Measurements from ENCODE around the gene FKBP15. TPM values are rescaled to one million over a fixed set of nuclear protein-coding genes. Genes with fewer than 3 reads are reported as not detected.

Gene FKBP15
- total and polyA plus RNA-seq, 2 of the 8 experiments (the other 6 are each of a cell fraction or from before 2014, with no cell fraction given), result 9.9 to 13.8 TPM

GRCh38 chr9:113227436-113227835 is 6.4 kb upstream of the FKBP15 start (continued):
- TF ChIP-seq CHD1 (IDR thresholded peaks at IDR 0.05; ENCODE audit: low read depth, low read length) (no peak), RNF2 (IDR thresholded peaks at IDR 0.05; ENCODE audit: borderline replicate concordance, low read depth, low read length, missing control alignments, poor library complexity, severe bottlenecking) (no peak), ATF3 (IDR thresholded peaks at IDR 0.05; ENCODE audit: insufficient read depth, low read depth, low read length) (no peak), RAD21 (IDR thresholded peaks at IDR 0.05 in 1 of 2, conservative IDR thresholded peaks at IDR 0.05 in 1 of 2; ENCODE audit: low read depth in 2 of 2, low read length in 2 of 2) (no peak)

Measured in H1 (cell line).